GM10248 (cell line): ENCODE data around the gene IHH.

Experiments used
- CTCF ChIA-PET: fragments of 300-600 bp; sonication (Branson Sonifier 250); formaldehyde crosslinking; extraction: SDS; loops from one replicate; lab custom pipeline; 2021; ENCODE audit warnings: antibody characterized with exemption; lab: Yijun Ruan, JAX
- POLR2A ChIA-PET: fragments of 350-650 bp; sonication (Branson Sonifier 250); formaldehyde crosslinking; extraction: SDS; loops from one replicate; lab custom pipeline; 2020; ENCODE audit warnings: antibody characterized with exemption; lab: Yijun Ruan, JAX
- DNase-seq: peaks from one replicate; pipeline ENCODE4 v3.0.0; 2012; ENCODE audit errors: extremely low spot score
- CTCF ChIP-seq: IDR thresholded peaks from 2 replicates; pipeline ENCODE4 v1.5.1; 2012; ENCODE audit warnings: mild to moderate bottlenecking, low read depth; ENCODE audit errors: extremely low read depth, missing control alignments, control extremely low read depth

The IHH gene

DNA sequence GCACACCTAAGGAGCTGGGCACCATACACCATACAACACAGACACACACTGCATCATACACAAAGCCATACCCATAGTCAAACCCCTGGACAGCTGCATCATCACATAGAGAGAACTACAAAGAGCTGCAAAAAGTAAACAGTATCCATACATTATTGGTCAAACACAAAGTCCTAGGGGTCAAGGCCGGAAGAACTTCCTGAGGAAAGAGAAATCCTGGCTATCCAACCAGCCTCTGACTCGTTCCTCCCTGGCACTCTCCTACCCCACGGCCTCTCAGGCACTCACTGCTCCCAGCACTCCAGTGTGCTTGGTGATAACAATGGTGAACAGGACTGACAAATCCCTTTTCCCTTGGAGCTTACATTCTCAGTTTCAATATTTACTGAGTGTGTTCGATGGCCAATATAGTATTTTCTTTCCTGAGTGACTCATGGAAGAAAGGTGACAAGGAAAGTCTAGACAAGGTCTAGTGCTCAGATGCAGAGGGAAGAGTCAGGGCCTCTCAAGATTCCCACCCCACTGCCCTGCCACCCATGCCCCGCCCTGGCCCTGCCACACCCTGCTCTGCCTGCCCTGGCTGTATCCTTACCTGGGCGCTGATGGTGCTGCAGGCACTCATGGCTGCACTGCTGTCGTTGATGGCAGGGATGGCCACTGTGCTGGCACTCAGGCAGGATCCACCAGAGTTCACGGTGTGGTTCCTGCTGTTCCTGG is 22.8 kb downstream of the IHH start:
- POLR2A ChIA-PET, result no interaction called here
- TF ChIP-seq CTCF, result no peak
- CTCF ChIA-PET, result interaction anchor here (0.9 to 2.1 kb wide), 4 partner anchors 8 to 43 kb away, joined by 3 to 7 read pairs (median 5); no protein-coding TSS in a partner anchor
- DNase-seq, result no peak

GRCh38 chr2:219035942-219036341 is 24.8 kb downstream of the IHH start:
- no peak for TF ChIP-seq CTCF
- ChIA-PET POLR2A (no interaction called here), CTCF (no interaction called here)
- no peak for DNase-seq

- POLR2A ChIA-PET, result no interaction called here
- CTCF ChIA-PET, result no interaction called here
- no peak for DNase-seq
- TF ChIP-seq CTCF, result no peak
Observed at GRCh38 chr2:219034823-219035222, 25.9 kb downstream of the IHH start.

GRCh38 chr2:219032051-219032745 is 28.5 kb downstream of the IHH start:
- POLR2A ChIA-PET, result no interaction called here
- DNase-seq, result no peak
- CTCF ChIA-PET, result interaction anchor here (0.7 to 5.9 kb wide), 4 partner anchors 36 to 89 kb away, joined by 3 to 50 read pairs (median 12); no protein-coding TSS in a partner anchor
- TF ChIP-seq CTCF, result no peak

DNA sequence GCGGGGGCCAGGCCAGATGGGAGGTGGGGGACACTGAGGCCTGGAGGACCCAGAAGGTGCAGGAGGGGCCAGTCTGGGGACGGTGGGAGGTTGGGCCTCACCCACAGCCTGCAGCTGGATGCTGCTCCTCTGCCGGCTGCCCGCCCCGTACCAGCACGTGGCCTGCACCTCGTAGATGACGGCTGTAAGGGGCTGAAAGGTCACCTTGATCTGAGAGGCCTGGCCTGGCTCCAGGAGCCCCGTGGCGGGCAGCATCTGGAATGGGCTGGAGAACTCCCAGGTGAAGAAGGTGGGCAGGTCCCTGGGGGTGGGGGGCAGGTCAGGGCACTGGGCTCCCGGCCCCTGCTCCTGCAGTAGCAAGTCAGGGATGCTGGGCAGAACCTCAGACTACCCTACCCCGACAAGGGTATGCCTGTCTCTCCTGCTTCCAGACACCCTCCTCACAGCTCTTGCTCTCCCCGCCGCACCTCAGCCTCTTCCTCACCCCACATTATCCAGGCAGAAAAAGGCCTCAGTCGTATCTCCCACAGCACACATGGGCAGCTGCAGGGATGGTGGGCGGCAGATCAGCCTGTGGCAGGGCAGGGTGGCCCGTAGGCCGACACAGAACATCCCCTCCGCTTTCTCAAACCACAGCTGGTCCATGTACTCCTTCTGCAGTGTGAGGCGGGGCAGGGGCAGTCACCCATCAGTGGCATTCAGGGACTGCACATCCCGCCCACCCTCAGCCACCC is 29.5 kb downstream of the IHH start:
- no peak for DNase-seq
- POLR2A ChIA-PET, result no interaction called here
- CTCF ChIA-PET, result interaction anchor here (0.7 to 8.6 kb wide), 14 partner anchors 9 to 179 kb away, joined by 3 to 151 read pairs (median 11); partner anchors contain the start of gene NHEJ1
- no peak for TF ChIP-seq CTCF
